Measurements from ENCODE around the gene HDAC7.

GRCh38 chr12:47744778-47745436, 74.8 kb downstream of the HDAC7 start:
- no peak for TF ChIP-seq CTCF (IDR thresholded peaks at IDR 0.05; ENCODE audit: low read depth, low read length, poor library complexity, severe bottlenecking)
- TF ChIP-seq EZH2phosphoT487 (IDR thresholded peaks at IDR 0.05; ENCODE audit: borderline replicate concordance, low read length) = no peak
